SU-DHL-6 (cell line): ENCODE data around the gene SH2D1A.

Experiments
- CTCF ChIP-seq: fragments of 200-600 bp; sonication (generic); IDR thresholded peaks from one replicate; pipeline ENCODE4 v1.5.1; 2017; ENCODE audit warnings: antibody characterized with exemption, mild to moderate bottlenecking, low read length, moderate library complexity; ENCODE audit not compliant: insufficient read depth, poor library complexity, severe bottlenecking
- EZH2phosphoT487 ChIP-seq: fragments of 200-600 bp; sonication (generic), shearing (Covaris generic); conservative IDR thresholded peaks from 2 replicates; pipeline ENCODE4 v1.6.1; 2018; ENCODE audit warnings: mild to moderate bottlenecking, antibody characterized with exemption, low read length, moderate library complexity, mixed read lengths

- TF ChIP-seq CTCF (no peak), EZH2phosphoT487 (no peak)
Measured at GRCh38 chrX:124405868-124406267, 59.5 kb downstream of the SH2D1A start.
